HEK293T (cell line): Measurements from ENCODE around the gene TGM2.

Source experiments
- CTCF ChIA-PET: fragments of 350-600 bp; formaldehyde crosslinking; extraction: SDS; loops from one replicate; lab custom pipeline; 2021; ENCODE audit warnings: antibody characterized with exemption, inconsistent platforms; lab: Yijun Ruan, JAX
- POLR2A ChIA-PET: fragments of 350-600 bp; formaldehyde crosslinking; extraction: SDS; loops from one replicate; lab custom pipeline; 2020; ENCODE audit warnings: antibody characterized with exemption, inconsistent platforms; lab: Yijun Ruan, JAX
- DNase-seq: peaks from one replicate; pipeline ENCODE4 v3.0.0; 2012; ENCODE audit warnings: mixed read lengths; ENCODE audit errors: extremely low spot score
- ARNT ChIP-seq: fragments of 450-650 bp; IDR thresholded peaks from 2 replicates; pipeline ENCODE4 v1.6.1; 2017; ENCODE audit warnings: mild to moderate bottlenecking
- BHLHE40 ChIP-seq: fragments of 450-650 bp; IDR thresholded peaks from 2 replicates; pipeline ENCODE4 v1.6.1; 2016; ENCODE audit warnings: mild to moderate bottlenecking, moderate library complexity, borderline replicate concordance
- CTBP1 ChIP-seq: fragments of 450-650 bp; IDR thresholded peaks from 2 replicates; pipeline ENCODE4 v1.6.1; 2016; ENCODE audit warnings: borderline replicate concordance
- ELF4 ChIP-seq: fragments of 450-650 bp; IDR thresholded peaks from 2 replicates; pipeline ENCODE4 v1.6.1; 2017; ENCODE audit warnings: antibody characterized with exemption
- FOXA1 ChIP-seq: fragments of 450-650 bp; IDR thresholded peaks from 2 replicates; pipeline ENCODE4 v1.6.1; 2016; ENCODE audit warnings: mild to moderate bottlenecking
- FOXK2 ChIP-seq: fragments of 450-650 bp; IDR thresholded peaks from 2 replicates; pipeline ENCODE4 v1.6.1; 2016; ENCODE audit warnings: mild to moderate bottlenecking
- FOXM1 ChIP-seq: fragments of 450-650 bp; IDR thresholded peaks from 2 replicates; pipeline ENCODE4 v1.6.1; 2017; ENCODE audit warnings: mild to moderate bottlenecking, borderline replicate concordance
- HDGF ChIP-seq: fragments of 450-650 bp; IDR thresholded peaks from 2 replicates; pipeline ENCODE4 v1.6.1; 2017; ENCODE audit warnings: antibody characterized with exemption, borderline replicate concordance
- L3MBTL2 ChIP-seq: fragments of 450-650 bp; conservative IDR thresholded peaks from 2 replicates; pipeline ENCODE4 v1.6.1; 2016; ENCODE audit warnings: mild to moderate bottlenecking
- LEF1 ChIP-seq: fragments of 450-650 bp; IDR thresholded peaks from 2 replicates; pipeline ENCODE4 v1.6.1; 2017; ENCODE audit warnings: mild to moderate bottlenecking, borderline replicate concordance
- NFRKB ChIP-seq: fragments of 450-650 bp; IDR thresholded peaks from 2 replicates; pipeline ENCODE4 v1.6.1; 2016; ENCODE audit warnings: mild to moderate bottlenecking, moderate library complexity
- PKNOX1 ChIP-seq: fragments of 450-650 bp; IDR thresholded peaks from 2 replicates; pipeline ENCODE4 v1.6.1; 2016
- SP1 ChIP-seq: fragments of 450-650 bp; IDR thresholded peaks from 2 replicates; pipeline ENCODE4 v1.6.1; 2017
- SUZ12 ChIP-seq: fragments of 450-650 bp; IDR thresholded peaks from 2 replicates; pipeline ENCODE4 v1.6.1; 2016; ENCODE audit warnings: mild to moderate bottlenecking
- TARDBP ChIP-seq: fragments of 450-650 bp; IDR thresholded peaks from 2 replicates; pipeline ENCODE4 v1.6.1; 2016
- ZNF384 ChIP-seq: fragments of 450-650 bp; IDR thresholded peaks from 2 replicates; pipeline ENCODE4 v1.6.1; 2016

Gene TGM2

GRCh38 chr20:38126932-38127621 is 38.0 kb downstream of the TGM2 start:
- DNase-seq: no peak
- TF ChIP-seq SP1 (no peak), PKNOX1 (no peak), NFRKB (no peak), ZNF384 (no peak), FOXA1 (no peak), BHLHE40 (no peak), L3MBTL2 (no peak), FOXM1 (no peak), LEF1 (no peak), FOXK2 (no peak), ELF4 (no peak), CTBP1 (no peak), SUZ12 (no peak), ARNT (no peak), TARDBP (no peak), HDGF (no peak)
- ChIA-PET CTCF (no interaction called here), POLR2A (no interaction called here)

- DNase-seq: no peak
- ChIA-PET CTCF (no interaction called here), POLR2A (no interaction called here)
- TF ChIP-seq ZNF384 (no peak), FOXA1 (no peak), BHLHE40 (no peak), SUZ12 (no peak), NFRKB (no peak), FOXM1 (no peak), PKNOX1 (no peak), FOXK2 (no peak), LEF1 (no peak)
Measured at GRCh38 chr20:38126146-38126921, 38.7 kb downstream of the TGM2 start.

- TF ChIP-seq SP1 (no peak), ELF4 (no peak), TARDBP (no peak), PKNOX1 (no peak), ZNF384 (no peak), FOXK2 (no peak), NFRKB (no peak), CTBP1 (no peak), FOXM1 (no peak), HDGF (no peak), L3MBTL2 (no peak), SUZ12 (no peak), BHLHE40 (no peak), LEF1 (no peak), FOXA1 (no peak), ARNT (no peak)
- ChIA-PET CTCF (no interaction called here), POLR2A (no interaction called here)
- no peak for DNase-seq
Measured at GRCh38 chr20:38125157-38126056, 39.7 kb downstream of the TGM2 start.

GRCh38 chr20:38123021-38123587 is 42.0 kb downstream of the TGM2 start:
- ChIA-PET CTCF (interaction anchor here (0.8 kb wide), 1 partner anchor 98 kb away, joined by 3 read pairs; no protein-coding TSS in a partner anchor), POLR2A (no interaction called here)
- DNase-seq: no peak
- TF ChIP-seq PKNOX1 (no peak), FOXM1 (no peak), L3MBTL2 (no peak)

GRCh38 chr20:38121741-38122140 is 43.3 kb downstream of the TGM2 start:
- TF ChIP-seq FOXA1 (no peak), LEF1 (no peak), FOXM1 (no peak), FOXK2 (no peak), TARDBP (no peak), PKNOX1 (no peak), SUZ12 (no peak), ZNF384 (no peak), BHLHE40 (no peak), NFRKB (no peak), ARNT (no peak), CTBP1 (no peak), L3MBTL2 (no peak), HDGF (no peak), ELF4 (no peak), SP1 (no peak)
- ChIA-PET POLR2A (no interaction called here), CTCF (interaction anchor here (0.7 kb wide), 1 partner anchor 63 kb away, joined by 3 read pairs; no protein-coding TSS in a partner anchor)
- DNase-seq: no peak
